SK-N-SH (cell line): ENCODE data around the gene GNB1L. TPM values are rescaled to one million over a fixed set of nuclear protein-coding genes. Genes with fewer than 3 reads are reported as not detected.

ENCODE experiments used
- CHD2 ChIP-seq: fragments of 150-350 bp; IDR thresholded peaks from 2 replicates; pipeline ENCODE4 v1.6.1; 2018; ENCODE audit warnings: low read length; ENCODE audit not compliant: partially characterized antibody
- ELF1 ChIP-seq: IDR thresholded peaks from 2 replicates; pipeline ENCODE4 v1.4.0; 2012
- EP300 ChIP-seq, 2 experiments: IDR thresholded peaks; 2 replicates each; pipeline versions ENCODE4 v1.4.0 to v1.6.1; 2012; ENCODE audit warnings: borderline replicate concordance in 1 of 2, low read depth in 1 of 2, low read length in 1 of 2
- EZH2phosphoT487 ChIP-seq: fragments of 200-600 bp; sonication (generic); IDR thresholded peaks from 2 replicates; pipeline ENCODE4 v1.6.1; 2017; ENCODE audit warnings: low read depth, mixed run types, mild to moderate bottlenecking, antibody characterized with exemption, moderate library complexity, borderline replicate concordance
- FOXJ3 ChIP-seq: sonication (generic); formaldehyde crosslinking; IDR thresholded peaks from 2 replicates; pipeline ENCODE4 v1.5.1; 2020; ENCODE audit warnings: mild to moderate bottlenecking, missing genetic modification reagents
- GABPA ChIP-seq: IDR thresholded peaks from 2 replicates; pipeline ENCODE4 v1.4.0; 2012; ENCODE audit warnings: low read depth, mild to moderate bottlenecking
- JUND ChIP-seq: IDR thresholded peaks from 2 replicates; pipeline ENCODE4 v1.4.0; 2012
- MXI1 ChIP-seq: IDR thresholded peaks from 2 replicates; pipeline ENCODE4 v1.6.1; 2012; ENCODE audit warnings: mild to moderate bottlenecking, low read depth, low read length, improper control_type of control experiment
- NFIC ChIP-seq: IDR thresholded peaks from 2 replicates; pipeline ENCODE4 v1.4.0; 2012; ENCODE audit warnings: borderline replicate concordance
- PBX3 ChIP-seq: IDR thresholded peaks from 2 replicates; pipeline ENCODE4; 2012
- RCOR1 ChIP-seq: fragments of 150-350 bp; IDR thresholded peaks from 2 replicates; pipeline ENCODE4 v1.6.1; 2017; ENCODE audit warnings: antibody characterized with exemption, low read length
- RFX5 ChIP-seq: IDR thresholded peaks from 2 replicates; pipeline ENCODE4 v1.6.1; 2012; ENCODE audit warnings: mild to moderate bottlenecking, improper control_type of control experiment, low read length
- RXRA ChIP-seq: IDR thresholded peaks from 2 replicates; pipeline ENCODE4 v1.4.0; 2012; ENCODE audit warnings: low read depth, mild to moderate bottlenecking, borderline replicate concordance
- SIN3A ChIP-seq: IDR thresholded peaks from 2 replicates; pipeline ENCODE4 v1.6.1; 2012; ENCODE audit warnings: low read depth, mild to moderate bottlenecking, low read length, moderate library complexity, borderline replicate concordance
- TAF1 ChIP-seq: IDR thresholded peaks from 2 replicates; pipeline ENCODE4 v1.6.1; 2012; ENCODE audit warnings: low read depth, mild to moderate bottlenecking, low read length, moderate library complexity, borderline replicate concordance
- TCF12 ChIP-seq: IDR thresholded peaks from 2 replicates; pipeline ENCODE4 v1.4.0; 2012
- TEAD4 ChIP-seq: IDR thresholded peaks from 2 replicates; pipeline ENCODE4 v1.4.0; 2012; ENCODE audit warnings: mild to moderate bottlenecking, borderline replicate concordance; ENCODE audit not compliant: insufficient read depth
- USF1 ChIP-seq: IDR thresholded peaks from 2 replicates; pipeline ENCODE4 v1.4.0; 2012; ENCODE audit warnings: low read depth, borderline replicate concordance
- YY1 ChIP-seq: IDR thresholded peaks from 2 replicates; pipeline ENCODE4 v1.4.0; 2012; ENCODE audit warnings: low read depth, mild to moderate bottlenecking
- ZBTB33 ChIP-seq: IDR thresholded peaks from 2 replicates; pipeline ENCODE4 v1.4.0; 2012; ENCODE audit warnings: low read depth, borderline replicate concordance
- polyA plus RNA-seq, 3 experiments: library from polyadenylated mRNA; depleted of rRNA; stranded (reverse); fragments of >200 nt; gene quantifications; 2 replicates each; pipeline ENCODE4 v1.2.3, GENCODE V29; 2012
- TF ChIP-seq, protein P1 (sequence below): IDR thresholded peaks from 2 replicates; pipeline ENCODE4 v1.4.0; 2012; ENCODE audit warnings: low read depth
- TF ChIP-seq, protein P2 (sequence below): fragments of 150-350 bp; IDR thresholded peaks from 2 replicates; pipeline ENCODE4 v1.6.1; 2017; ENCODE audit warnings: antibody characterized with exemption, low read length, low read depth, borderline replicate concordance
- TF ChIP-seq, protein P3 (sequence below): fragments of 200-600 bp; sonication (generic); IDR thresholded peaks from 2 replicates; pipeline ENCODE4 v1.6.1; 2017; ENCODE audit warnings: antibody characterized with exemption, mild to moderate bottlenecking, moderate library complexity

The GNB1L gene
- polyA plus RNA-seq, 1 of the 3 experiments (the other 2 are of a cell fraction): 5.9 TPM

DNA sequence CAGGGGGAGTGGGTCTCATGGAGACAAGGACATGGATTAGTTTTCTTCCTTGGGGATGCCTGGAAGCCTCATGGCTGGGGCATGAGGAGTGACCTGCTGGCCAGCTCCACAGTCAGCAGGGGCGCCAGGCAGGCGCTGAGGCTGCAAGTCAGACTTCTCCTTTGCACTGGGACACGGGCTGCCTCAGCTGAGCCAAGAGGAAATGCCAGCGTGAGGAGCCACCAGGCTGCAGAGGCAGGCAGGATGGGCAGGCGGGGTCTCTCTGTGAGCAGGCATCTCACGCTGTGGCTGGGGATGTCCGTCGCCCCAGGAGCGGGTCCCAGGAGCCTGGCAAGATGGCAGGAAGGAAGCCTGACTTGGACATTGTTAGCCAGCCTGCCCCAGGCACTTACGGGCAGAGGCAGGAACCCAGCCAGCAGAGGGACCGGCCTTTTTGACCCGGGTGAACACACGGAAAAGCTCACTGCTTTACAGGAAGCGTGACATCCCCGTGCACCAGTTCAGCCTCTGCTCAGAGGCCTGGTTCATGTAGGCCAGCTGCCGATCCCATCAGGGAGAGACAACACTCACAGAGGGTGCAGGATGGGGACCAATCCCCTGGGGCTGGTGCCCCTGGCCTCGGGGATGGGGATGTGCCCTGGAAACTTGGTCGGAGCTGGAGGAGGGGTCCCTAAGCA lies 10.2 kb downstream of the GNB1L start (continued):
- no peak for TF ChIP-seq USF1
- no peak; the same call in 1 of the 2 replicates for TF ChIP-seq TCF12
- peak; percentile 17; the same call in 1 of the 2 replicates for TF ChIP-seq PBX3
- no peak for TF ChIP-seq FOXJ3 (CRISPR knock-in tag)
- 0 out of 2 replicates have a peak, but pooled peaks have one; percentile 33 for TF ChIP-seq SIN3A
- TF ChIP-seq JUND: no peak
- TF ChIP-seq, protein P1, sequence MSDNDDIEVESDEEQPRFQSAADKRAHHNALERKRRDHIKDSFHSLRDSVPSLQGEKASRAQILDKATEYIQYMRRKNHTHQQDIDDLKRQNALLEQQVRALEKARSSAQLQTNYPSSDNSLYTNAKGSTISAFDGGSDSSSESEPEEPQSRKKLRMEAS: peak; percentile 72; the same call in 1 of the 2 replicates
- peak; percentile 62 for TF ChIP-seq NFIC
- TF ChIP-seq TEAD4: no peak
- peak; percentile 67 for TF ChIP-seq MXI1
- TF ChIP-seq GABPA: no peak
- no peak for TF ChIP-seq YY1
- no peak for TF ChIP-seq ZBTB33
- TF ChIP-seq EZH2phosphoT487: no peak
- TF ChIP-seq EP300 (IDR thresholded peaks at IDR 0.05; ENCODE audit: borderline replicate concordance in 1 of 2, low read depth in 1 of 2, low read length in 1 of 2): peak; percentile 23 to 50; a peak in 2 of 4 replicates
- TF ChIP-seq ELF1: no peak
- TF ChIP-seq, protein P2, sequence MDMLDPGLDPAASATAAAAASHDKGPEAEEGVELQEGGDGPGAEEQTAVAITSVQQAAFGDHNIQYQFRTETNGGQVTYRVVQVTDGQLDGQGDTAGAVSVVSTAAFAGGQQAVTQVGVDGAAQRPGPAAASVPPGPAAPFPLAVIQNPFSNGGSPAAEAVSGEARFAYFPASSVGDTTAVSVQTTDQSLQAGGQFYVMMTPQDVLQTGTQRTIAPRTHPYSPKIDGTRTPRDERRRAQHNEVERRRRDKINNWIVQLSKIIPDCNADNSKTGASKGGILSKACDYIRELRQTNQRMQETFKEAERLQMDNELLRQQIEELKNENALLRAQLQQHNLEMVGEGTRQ: no peak
- no peak for TF ChIP-seq CHD2
- TF ChIP-seq RXRA: no peak
- TF ChIP-seq, protein P3, sequence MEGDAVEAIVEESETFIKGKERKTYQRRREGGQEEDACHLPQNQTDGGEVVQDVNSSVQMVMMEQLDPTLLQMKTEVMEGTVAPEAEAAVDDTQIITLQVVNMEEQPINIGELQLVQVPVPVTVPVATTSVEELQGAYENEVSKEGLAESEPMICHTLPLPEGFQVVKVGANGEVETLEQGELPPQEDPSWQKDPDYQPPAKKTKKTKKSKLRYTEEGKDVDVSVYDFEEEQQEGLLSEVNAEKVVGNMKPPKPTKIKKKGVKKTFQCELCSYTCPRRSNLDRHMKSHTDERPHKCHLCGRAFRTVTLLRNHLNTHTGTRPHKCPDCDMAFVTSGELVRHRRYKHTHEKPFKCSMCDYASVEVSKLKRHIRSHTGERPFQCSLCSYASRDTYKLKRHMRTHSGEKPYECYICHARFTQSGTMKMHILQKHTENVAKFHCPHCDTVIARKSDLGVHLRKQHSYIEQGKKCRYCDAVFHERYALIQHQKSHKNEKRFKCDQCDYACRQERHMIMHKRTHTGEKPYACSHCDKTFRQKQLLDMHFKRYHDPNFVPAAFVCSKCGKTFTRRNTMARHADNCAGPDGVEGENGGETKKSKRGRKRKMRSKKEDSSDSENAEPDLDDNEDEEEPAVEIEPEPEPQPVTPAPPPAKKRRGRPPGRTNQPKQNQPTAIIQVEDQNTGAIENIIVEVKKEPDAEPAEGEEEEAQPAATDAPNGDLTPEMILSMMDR: peak; percentile 36
- no peak for TF ChIP-seq RCOR1
- peak; percentile 15; the same call in 1 of the 2 replicates for TF ChIP-seq TAF1
- no peak for TF ChIP-seq RFX5
